ENCODE results near the gene DHRS3.

DNA sequence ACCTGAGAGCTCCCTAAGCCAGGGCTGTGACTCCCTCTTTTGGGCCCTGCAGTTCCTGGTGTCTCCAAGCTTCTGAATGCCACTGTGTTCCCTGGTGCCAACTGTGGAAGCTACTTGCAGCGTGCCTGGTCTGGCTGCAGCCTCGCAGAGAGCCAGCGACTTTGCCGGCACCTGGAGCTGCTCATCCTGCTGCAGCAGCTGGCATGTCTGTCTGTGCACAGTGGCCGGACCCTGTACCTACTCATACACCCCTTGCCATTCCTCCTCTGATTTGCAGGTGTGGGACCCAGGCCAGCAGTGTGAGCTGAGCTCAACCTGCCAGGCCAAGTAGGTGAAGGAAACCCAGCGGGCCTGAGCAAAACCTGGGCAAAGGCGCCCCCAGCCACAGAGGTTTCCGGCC lies 13.6 kb upstream of the DHRS3 start:
- TF ChIP-seq POLR2A (IDR thresholded peaks at IDR 0.05): no peak
- TF ChIP-seq, protein P1, sequence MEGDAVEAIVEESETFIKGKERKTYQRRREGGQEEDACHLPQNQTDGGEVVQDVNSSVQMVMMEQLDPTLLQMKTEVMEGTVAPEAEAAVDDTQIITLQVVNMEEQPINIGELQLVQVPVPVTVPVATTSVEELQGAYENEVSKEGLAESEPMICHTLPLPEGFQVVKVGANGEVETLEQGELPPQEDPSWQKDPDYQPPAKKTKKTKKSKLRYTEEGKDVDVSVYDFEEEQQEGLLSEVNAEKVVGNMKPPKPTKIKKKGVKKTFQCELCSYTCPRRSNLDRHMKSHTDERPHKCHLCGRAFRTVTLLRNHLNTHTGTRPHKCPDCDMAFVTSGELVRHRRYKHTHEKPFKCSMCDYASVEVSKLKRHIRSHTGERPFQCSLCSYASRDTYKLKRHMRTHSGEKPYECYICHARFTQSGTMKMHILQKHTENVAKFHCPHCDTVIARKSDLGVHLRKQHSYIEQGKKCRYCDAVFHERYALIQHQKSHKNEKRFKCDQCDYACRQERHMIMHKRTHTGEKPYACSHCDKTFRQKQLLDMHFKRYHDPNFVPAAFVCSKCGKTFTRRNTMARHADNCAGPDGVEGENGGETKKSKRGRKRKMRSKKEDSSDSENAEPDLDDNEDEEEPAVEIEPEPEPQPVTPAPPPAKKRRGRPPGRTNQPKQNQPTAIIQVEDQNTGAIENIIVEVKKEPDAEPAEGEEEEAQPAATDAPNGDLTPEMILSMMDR (IDR thresholded peaks at IDR 0.05): no peak
